NCI-H1417 treated with DMSO at 0.1 percent for 48 hours (cell line): ENCODE measurements around the gene RFESD.
"Not testable (repeated sequence)": the region's sequence is repeated elsewhere in the genome, so short reads cannot be mapped to it uniquely, and the experiment has no call there.

ENCODE experiments used
- DNase-seq: peaks from one replicate; lab custom pipeline; 2025; lab: John Stamatoyannopoulos, UW

RFESD gene

GRCh38 chr5:95628933-95629332, 17.6 kb upstream of the RFESD start:
- DNase-seq = no peak

GRCh38 chr5:95630394-95630917, 16.1 kb upstream of the RFESD start:
- no peak for DNase-seq

- no peak for DNase-seq
Observed at GRCh38 chr5:95631255-95631958, 15.2 kb upstream of the RFESD start.

DNA sequence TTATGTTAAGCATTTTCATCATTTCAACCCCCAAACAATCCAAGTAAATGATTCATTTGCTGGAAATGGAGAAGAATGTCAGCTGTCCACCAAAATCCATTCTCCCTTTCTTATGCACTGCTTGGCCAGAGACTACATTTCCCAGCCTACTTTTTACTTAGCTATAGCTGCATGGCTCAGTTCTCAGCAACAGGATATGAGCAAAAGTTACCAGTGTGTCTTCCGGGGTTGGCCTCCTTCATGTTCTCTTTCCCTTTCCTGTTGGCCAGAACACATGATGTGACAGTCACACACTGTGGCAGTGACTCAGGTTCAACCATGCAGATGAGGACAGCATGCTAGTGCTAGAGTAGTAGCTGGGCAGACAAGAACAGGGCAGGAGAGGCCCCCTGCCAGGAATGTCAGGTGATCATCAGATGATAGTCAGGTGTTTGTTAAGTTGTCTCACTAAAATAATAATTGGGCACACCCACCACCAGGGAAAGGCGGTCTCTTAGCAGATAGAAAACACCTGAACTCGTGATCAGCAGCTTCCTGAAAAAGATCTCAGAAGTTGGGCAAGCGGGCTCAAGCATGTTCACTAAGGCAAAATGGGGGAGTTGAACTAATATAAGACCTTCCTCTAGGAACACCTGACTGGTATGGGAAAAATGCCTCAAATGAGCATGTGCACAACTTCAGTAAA, 14.4 kb upstream of the RFESD start:
- DNase-seq = no peak

- not testable (repeated sequence) for DNase-seq
Observed at GRCh38 chr5:95632942-95633341, 13.6 kb upstream of the RFESD start.

DNA sequence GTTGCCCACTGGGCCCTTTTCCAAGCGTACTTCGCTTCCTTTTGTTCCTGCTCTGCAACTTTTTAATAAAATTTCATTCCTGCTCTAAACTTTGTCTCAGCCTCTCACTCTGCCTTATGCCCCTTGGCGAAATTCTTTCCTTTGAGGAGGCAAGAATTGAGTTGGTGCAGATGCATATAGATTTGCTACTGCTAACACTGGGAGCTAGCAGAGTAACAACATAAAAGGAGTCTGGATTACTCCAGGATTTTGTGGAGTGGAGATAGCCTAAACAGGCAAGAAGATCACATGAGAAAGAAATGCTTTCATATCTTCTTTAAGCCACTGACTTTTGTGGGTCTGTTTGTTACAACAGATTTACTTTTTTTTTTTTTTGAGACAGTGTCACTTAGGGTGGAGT, 12.9 kb upstream of the RFESD start:
- DNase-seq = no peak

DNA sequence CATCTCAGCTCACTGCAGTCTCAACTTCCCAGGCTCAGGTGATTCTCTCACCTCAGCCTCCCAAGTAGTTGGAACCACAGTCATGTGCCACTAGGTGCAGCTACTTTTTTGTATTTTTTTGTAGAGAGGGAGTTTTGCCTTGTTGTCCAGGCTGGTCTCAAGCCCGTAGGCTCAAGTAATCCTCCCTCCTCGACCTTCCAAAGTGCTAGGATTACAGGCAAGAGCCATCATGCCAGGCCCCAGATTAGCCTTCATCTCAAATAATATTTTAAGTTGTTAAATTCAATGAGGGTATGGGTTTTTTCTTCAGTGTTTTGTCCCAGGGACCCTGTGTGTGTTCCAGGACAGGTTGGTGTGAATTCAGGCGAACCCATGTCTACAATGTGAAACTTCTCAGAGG, 12.5 kb upstream of the RFESD start:
- DNase-seq = no peak

DNA sequence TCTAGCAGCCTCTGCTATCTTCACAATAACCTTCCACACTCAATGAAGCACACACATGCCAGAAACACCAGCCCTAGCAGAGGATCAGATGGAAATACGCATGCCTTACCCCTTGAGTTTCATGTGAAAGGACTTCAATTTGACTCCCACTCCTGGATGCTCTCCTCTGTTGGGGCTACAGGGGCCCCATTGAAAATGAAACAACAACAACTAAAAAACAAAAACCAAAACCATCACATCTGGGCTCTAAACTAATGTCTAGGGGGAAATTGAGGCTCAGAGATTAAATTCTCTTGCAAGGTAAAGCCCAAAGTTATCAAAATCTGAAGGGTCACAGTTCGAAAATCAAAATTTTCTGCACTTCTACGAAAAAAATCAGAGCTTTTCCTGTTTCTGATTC, 7.9 kb upstream of the RFESD start:
- DNase-seq = no peak

- no peak for DNase-seq
Observed at GRCh38 chr5:95641741-95642220, 4.8 kb upstream of the RFESD start.

GRCh38 chr5:95643152-95643551, 3.4 kb upstream of the RFESD start:
- no peak for DNase-seq

- peak; percentile 6 for DNase-seq
Observed at GRCh38 chr5:95644351-95645042, 2.1 kb upstream of the RFESD start.

GRCh38 chr5:95646226-95646568, 380 bp upstream of the RFESD start:
- not testable (repeated sequence) for DNase-seq

DNA sequence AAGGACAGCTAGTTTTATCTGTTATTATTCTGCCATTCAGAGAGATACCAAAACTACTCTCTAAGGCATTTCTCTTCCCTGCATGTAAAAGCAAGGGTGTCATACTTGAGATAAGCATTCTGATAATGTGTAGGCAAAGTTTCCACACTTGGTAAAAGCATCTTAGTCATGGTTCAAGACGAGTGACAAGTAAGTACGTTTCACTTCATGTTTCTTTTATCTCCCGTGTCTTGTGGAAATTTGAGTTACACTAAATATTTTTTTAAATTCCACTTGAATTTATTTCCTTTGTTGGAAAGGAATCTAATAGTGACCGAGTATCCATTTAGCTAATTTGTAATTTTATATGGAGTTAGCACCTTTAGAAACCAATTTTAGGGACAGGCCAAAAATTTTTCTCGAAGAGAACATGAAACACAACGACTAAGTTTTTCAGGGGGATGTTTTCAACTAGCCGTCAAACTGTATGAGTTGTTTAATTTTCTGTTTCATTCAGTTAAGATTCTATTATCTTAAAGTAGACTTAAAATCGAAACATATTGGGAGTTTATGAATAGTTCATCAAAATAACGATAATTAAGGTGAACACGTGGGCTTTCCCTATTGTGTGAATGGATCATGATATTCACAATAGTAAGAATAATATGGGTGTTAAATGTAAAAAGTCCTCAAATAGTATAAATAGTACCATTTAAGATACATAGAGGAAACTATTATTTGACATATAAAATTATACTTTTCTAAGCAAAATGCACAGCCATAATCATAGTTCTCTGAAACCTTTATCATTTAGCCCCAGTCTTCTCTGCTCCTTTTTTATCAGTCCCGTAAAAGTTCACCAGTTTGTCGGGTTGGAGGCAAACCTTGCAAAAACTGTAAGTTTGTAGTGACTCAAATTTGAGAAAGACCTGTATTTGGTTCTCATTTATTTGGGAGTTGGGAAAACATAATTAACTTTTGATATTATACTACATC, 1.6 kb downstream of the RFESD start:
- no peak for DNase-seq

DNA sequence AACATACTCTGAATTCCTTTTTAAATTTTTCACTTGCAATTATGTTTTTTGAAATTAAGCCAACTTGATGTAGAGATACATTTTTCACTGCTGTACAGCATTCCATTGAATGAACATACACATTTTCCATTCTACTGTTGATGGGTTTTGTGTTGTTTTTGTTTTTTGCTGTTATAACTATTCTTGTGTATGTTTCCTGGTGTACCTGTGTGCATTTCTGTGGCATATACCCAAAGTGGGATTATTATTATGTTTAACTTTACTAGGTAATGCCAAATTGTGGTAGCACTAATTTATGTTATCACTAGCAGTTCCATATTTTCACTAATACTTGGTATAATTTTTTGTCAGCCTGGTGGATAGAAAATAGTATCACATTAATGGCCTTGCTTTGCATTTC, 2.7 kb downstream of the RFESD start:
- DNase-seq = no peak

DNA sequence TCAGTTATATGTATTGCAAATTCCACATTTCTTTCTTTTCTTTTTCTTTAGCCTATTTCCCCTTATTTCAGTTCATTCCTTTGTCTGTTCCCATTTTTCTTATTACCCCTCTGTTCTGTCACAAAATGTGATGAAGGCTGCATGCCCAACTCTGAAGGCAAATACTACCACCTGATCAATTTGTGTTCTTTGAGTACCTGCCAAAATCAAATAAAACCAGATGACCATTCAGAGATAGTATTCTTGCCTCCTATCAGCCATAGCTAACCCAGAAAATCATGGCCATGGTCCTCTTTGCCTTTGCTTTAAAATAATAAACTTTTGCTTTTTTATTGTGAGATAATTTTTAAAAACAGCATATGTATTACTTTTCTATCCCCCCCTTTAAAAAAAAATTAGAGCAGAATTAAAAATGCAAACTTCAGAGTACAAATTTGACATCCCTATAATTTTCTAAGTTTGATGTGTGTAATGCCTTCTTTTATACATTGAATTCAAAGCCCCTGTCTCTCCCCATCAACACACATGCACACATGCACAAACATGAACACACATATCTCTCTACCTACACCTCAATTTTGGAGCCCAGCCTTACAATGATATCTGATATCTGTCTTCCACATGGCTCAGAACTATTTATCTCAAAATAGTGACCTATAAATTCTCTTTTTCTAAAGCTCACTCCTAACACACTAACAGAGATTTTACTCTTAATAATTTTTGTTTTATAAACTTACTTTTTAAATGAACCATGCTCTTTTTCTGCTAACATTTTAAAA, 3.5 kb downstream of the RFESD start:
- DNase-seq = no peak

- no peak for DNase-seq
Observed at GRCh38 chr5:95652849-95653248, 6.3 kb downstream of the RFESD start.

DNA sequence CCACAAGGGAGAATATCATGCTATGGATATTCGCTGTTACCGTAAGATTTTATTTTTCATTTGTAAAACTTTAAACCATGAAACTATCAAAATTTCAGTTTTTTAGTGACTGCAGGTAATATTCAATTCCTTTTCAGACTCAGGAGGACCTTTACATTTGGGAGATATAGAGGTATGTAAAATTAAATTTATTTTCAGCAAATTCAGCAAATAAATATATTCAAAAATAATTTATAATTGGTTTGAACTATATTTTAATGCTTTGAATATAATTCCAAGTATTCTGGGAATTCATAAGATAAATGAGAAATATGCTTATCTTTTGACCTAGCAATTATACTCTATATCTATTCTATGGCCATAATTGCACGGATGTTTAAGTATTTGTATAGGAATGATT, 7.6 kb downstream of the RFESD start:
- no peak for DNase-seq

DNA sequence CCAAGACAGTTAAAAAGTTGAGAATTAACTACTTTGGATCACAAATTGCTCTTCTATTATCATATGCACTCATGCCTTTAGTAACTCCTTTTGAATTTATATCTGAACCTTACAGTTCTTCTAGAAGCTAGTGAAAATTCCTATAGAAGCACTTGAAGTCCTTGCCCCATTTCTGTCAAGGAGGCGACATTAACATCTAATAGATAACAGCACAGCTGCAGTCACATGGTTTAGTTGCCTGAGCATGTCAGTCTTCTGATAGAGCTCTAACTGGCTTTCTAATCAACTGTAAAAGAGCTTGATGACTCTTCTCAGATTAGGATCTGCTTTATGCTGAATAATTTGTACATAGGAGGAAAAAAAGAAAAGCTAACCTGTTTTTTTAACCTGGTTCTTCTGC, 9.0 kb downstream of the RFESD start:
- no peak for DNase-seq

DNA sequence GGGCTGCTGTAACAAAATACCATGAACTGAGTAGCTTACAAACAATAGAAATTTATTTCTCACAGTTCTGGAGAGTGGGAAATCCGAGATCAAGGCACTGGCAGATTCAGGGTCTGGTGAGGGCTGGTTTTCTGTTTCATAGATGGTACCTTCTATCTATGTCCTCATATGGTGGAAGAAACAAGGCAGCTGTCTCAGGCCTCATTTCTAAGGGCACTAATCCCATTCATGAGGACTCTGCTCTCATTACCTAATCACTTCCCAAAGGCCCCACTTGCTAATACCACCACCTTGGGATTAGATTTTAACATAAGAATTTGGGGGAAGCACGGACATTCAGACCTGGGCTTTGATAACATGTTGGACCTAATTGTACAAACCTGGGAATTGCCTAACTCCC, 13.5 kb downstream of the RFESD start:
- DNase-seq = no peak

DNA sequence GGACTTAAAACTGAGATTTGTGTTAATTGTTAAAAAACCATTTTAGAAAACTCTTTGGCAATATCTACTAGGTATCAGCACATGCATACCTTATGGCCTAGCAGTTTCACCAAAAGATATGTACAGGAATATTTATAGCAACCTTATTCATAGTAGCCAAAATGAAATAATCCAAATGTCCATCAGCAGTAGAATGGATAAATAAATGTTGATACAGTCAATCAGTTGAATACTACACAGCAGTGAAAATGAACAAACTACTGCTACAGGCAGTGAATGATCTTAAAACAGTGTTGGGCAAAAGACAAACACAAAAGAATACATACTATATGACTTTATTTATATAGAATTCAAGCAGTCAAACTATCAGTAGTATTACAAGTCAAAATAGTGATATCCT, 16.4 kb downstream of the RFESD start:
- no peak for DNase-seq

GRCh38 chr5:95664204-95664786, 17.7 kb downstream of the RFESD start:
- no peak for DNase-seq
